HG03097 (cell line): Measurements from ENCODE around the gene CDAN1.
"Not testable (repeated sequence)": the region's sequence is repeated elsewhere in the genome, so short reads cannot be mapped to it uniquely, and the experiment has no call there.

Source experiments
- ATAC-seq: cut with Tn5 transposase; IDR thresholded peaks from one replicate; pipeline ENCODE4 v1.9.1; 2021; ENCODE audit not compliant: unreplicated experiment, low FRiP score

CDAN1 gene

DNA sequence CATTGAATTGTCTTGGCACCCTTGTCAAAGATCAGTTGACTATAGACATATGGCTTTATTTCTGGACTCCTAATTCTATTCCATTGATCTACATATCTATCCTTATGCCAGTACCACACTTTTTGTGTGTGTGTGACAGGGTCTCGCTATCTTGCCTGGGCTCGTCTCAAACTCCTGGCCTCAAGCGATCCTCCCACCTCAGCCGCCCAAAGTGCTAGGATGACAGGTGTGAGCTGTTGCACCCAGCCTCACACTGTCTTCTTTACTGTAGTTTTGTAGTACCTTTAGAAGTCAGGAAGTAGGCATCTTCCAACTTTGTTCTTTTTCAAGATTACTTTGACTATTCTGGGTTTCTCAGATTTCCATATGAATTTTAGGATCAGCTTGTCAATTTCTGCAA is 24.3 kb downstream of the CDAN1 start:
- no peak for ATAC-seq

GRCh38 chr15:42711746-42712145 is 25.2 kb downstream of the CDAN1 start:
- no peak for ATAC-seq

DNA sequence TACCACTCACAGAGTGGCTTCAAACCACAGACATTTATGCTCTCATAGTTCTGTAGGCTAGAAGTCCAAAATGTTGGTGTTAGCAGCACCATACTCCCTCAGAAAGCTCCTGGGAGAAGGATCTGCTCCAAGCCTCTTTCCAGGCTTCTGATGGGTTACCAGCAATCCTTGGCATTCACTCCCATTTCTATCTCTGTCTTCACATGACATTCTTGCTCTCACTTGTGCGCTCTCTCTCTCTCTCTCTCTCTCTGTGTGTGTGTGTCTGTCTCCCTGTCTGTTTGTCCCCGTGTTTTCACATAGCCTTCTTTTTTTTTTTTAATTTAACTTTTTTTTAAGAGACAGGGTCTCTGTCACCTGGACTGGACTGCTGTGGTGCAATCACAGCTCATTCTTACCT is 26.3 kb downstream of the CDAN1 start:
- no peak for ATAC-seq

GRCh38 chr15:42707873-42708544 is 28.9 kb downstream of the CDAN1 start:
- ATAC-seq = no peak

- ATAC-seq = no peak
Observed at GRCh38 chr15:42707068-42707467, 29.9 kb downstream of the CDAN1 start.

DNA sequence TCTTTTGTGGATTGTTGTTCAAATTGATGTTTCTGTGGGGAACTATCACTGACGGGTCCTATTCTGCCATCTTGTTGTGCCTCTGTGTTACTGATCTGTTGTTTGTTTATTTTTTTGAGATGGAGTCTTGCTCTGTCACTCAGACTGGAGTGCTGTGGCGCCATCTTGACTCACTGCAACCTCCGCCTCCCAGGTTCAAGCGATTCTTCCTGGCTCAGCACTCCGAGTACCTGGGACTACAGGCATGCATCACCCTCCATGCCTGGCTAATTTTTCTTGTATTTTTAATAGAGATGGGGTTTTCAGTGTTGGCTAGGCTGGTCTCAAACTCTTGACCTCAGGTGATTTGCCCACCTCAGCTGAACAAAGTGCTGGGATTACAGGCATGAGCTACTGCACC is 31.6 kb downstream of the CDAN1 start:
- ATAC-seq = no peak

- no peak for ATAC-seq
Observed at GRCh38 chr15:42704492-42704926, 32.4 kb downstream of the CDAN1 start.

GRCh38 chr15:42696626-42697025 is 40.3 kb downstream of the CDAN1 start:
- ATAC-seq = no peak

DNA sequence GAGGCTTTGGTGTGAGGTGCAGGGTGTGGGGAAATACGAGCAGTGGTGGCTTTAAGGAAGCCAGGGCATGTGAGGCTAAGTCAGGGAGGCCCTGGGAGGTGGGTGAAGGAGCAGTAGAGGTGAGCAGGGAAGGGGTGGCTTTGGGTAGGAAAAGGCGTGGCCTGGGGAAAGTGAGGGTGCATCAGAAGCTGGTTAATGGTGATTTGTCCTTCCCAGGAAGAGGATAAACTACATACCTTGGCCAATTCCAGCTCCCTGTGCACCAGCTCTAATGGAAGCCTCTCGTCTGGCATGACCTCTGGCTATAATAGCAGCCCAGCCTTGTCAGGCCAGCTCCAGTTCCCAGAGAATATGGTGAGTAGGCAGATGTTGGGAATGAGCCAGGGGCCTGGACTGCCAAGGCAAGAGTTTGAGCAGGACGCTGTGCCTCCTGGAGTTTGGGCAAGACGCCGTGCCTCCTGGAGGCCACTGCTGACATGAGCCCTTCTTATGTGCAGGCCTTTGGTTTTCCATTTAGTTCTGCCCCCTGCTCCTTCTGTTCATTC is 41.3 kb downstream of the CDAN1 start:
- no peak for ATAC-seq

- no peak for ATAC-seq
Observed at GRCh38 chr15:42694398-42694797, 42.5 kb downstream of the CDAN1 start.

DNA sequence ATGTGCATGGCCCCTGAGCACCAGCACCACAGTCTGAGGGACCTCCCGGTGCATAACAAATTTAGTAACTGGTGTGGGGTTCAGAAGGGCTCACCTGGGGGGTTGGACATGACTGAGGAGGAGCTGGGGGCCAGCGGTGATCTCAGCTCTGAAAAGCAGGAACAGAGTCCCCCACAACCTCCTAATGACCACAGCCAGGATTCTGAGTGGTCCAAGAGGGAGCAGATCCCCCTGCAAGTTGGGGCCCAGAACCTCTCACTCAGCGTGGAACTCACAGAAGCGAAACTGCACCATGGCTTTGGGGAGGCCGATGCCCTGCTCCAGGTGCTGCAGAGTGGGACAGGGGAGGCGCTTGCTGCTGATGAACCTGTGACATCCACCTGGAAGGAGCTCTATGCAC is 43.0 kb downstream of the CDAN1 start:
- ATAC-seq = no peak

DNA sequence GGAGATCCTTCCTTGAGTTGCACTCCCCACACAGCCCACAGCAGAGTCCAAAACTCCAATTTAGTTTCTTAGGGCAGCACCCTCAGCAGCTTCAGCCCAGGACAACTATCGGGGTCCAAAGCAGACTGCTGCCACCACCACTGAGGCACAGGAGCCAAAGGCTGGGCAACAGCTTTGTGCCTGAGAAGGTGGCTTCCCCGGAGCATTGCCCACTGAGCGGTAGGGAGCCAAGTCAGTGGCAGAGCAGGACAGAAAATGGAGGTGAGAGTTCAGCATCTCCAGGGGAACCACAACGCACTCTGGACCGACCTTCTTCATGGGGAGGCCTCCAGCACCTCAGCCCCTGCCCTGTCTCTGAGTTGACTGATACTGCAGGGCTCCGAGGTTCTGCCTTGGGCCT is 43.4 kb downstream of the CDAN1 start:
- ATAC-seq = no peak

GRCh38 chr15:42692997-42693396 is 43.9 kb downstream of the CDAN1 start:
- no peak for ATAC-seq

GRCh38 chr15:42692536-42692935 is 44.4 kb downstream of the CDAN1 start:
- no peak for ATAC-seq

DNA sequence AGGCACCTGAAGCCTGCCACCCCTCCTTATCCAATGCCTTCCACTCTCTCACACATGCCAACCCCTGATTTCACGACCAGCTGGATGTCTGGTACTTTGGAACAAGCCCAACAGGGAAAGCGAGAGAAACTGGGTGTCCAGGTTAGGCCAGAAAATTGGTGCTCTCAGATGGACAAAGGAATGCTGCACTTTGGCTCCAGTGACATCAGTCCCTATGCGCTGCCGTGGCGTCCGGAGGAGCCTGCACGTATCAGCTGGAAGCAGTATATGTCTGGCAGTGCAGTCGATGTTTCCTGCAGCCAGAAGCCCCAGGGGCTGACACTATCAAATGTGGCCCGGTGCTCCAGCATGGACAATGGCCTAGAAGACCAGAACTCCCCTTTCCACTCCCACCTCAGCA is 45.2 kb downstream of the CDAN1 start:
- no peak for ATAC-seq

GRCh38 chr15:42691308-42691707 is 45.6 kb downstream of the CDAN1 start:
- ATAC-seq = no peak

DNA sequence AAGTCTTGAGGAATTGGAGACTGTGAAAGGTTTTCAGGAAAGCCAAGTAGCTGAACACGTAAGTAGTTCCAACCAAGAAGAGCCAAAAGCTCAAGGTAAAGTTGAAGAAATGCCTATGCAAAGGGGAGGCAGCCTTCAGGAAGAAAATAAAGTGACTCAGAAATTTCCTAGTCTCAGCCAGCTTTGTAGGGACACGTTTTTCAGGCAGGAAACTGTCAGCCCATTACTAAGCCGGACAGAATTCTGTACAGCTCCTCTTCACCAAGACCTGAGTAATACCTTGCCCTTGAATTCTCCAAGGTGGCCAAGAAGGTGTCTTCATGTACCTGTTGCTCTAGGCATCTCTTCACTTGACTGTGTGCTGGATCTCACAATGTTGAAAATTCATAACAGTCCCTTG is 48.6 kb downstream of the CDAN1 start:
- ATAC-seq = no peak

- ATAC-seq = no peak
Observed at GRCh38 chr15:42687740-42688139, 49.2 kb downstream of the CDAN1 start.

- no peak for ATAC-seq
Observed at GRCh38 chr15:42686281-42686680, 50.6 kb downstream of the CDAN1 start.

DNA sequence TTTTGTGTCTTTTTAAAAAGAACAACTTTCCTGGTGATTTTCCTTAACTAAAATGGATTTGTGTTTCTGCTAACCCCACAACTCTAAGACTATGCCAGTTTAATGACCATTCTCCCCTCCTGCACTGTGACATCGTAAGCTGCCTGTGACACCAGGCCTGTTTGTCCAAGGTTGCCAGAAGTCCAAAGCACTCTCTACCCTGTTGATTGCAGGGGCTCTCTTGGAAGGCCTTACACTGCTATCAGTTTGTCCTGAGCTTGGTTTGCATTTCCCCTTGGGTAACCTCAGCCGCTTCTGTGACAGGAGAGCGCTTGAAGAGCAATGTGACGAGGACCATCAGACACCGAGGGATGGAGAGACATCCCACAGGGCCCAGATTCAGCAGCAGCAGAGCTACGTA is 55.8 kb downstream of the CDAN1 start:
- no peak for ATAC-seq

DNA sequence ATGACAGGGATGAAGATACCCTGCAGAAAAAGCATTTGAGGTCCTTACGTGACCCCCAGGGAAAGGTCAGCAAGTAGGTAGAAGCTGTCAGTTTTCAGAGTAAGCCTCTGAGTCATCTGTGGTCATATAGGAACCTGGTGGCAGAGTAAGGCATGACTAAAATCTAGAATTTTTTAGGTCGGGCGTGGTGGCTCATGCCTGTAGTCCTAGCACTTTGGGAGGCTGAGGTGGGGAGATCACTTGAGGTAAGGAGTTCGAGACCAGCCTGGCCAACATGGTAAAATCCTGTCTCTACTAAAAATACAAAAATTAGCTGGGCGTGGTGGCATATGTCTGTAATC is 56.8 kb downstream of the CDAN1 start:
- not testable (repeated sequence) for ATAC-seq

DNA sequence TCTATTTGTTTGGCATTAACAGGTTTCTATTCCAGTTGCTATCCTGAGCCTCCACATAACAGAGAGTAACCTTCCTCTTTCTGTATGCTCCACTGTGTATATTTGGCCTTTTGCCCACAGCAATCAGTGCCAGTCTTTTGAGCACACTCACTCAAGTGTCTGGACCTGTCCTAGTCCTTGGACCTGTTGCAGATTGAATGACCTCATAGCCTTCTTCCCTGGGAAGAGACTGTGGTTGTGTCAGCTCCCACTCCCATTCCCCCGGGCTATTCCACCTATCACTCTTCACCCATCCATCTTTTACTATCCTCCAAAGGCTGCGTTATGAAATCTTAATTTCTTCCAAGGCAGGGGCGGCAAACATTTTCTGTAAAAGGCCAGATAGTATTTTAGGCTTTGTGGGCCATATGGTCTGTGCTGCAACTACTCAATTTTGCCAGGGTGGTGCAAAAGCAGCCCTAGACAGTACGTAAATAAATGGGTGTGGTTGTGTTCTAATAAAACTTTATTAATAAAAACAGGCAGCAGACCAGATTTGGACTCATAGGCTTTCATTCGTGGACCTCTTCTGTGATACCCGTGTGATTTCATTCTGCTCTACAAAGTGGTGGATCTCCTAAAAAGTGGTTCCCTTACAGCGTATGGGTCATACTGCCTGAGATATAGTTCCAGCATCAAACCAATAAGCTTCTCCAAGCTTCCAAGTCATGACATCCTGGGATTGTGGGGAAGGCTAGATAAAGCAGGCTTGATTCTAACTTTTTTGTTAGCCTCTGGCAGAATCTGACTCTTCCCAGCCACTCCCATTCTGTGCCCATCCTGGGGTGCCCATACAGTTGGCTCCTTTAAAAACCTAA is 57.4 kb downstream of the CDAN1 start:
- no peak for ATAC-seq
